ENCODE data around the gene TOP1. TPM values are rescaled to one million over a fixed set of nuclear protein-coding genes. Genes with fewer than 3 reads are reported as not detected.
A peak's percentile ranks its signal among the peaks of the same experiment; 100 is the strongest.

The TOP1 gene
- total and polyA plus RNA-seq, 8 donors, result 14.8 to 46.2 (median 21.7) TPM

DNA sequence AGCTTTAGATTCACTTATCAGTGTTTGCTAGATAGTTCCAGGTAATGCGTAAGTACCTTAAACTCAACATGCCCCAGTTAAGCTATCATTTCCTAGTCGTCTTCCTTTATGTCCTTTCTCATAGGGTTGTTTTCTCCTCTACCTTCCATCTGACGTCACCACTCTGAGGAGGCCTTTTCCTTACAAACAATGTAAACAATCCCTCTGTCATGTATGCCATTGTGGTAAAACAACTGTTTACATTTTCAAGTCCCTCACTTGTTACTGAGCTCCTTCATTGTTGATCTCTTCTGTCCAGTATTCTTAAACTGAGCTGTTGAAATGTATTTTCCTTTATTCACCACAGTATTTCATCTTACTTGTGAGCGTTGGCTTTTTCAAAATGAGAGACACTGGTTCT lies 63.3 kb downstream of the TOP1 start:
- Histone ChIP-seq H3K27ac (no peak overlapping the region), H3K36me3 (peaks cover 37 to 80% (median 77%) of the 10 kb centered on the region in 4 donors)
- intact Hi-C loops (cut with DNase I; ENCODE audit: low total_unique reads), result loop anchor here (5.0 kb wide), 1 partner anchor 125 kb away; no protein-coding TSS in a partner anchor

DNA sequence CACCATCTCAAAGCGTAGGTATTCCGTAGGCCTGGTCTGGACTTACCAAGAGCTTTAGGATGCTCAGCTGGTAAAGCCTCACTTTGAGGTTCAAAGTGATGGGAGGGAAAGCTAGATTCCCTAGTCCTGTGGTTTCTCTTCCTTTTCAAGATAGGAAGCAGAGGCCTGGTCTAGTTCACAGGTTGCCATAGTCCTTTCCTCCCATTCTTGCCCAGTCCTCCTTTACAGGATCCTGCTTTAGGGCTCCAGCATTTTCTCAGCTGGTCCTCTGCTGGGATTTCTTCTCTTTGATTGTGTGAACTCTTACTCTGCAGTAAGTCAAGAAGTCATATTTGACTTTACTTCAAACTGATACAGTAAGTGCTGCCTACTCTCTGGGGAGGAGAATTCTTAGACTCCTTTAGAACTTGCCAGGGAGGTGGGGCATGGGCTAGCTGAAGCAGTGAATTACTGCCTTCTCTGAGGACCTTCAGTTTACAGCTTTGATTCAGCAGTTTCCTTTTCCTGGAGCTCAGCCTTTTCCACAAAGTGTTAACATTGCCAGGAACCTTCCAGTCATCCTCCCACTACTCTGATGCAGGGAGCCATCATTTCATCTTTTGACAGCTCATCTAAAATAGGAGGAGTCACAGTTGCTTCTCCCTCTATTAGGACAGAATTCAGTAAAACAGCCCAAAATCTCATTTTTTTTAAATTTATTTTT lies 65.9 kb downstream of the TOP1 start:
- Histone ChIP-seq H3K36me3 (peaks cover 50 to 84% (median 81%) of the 10 kb centered on the region in 4 donors), H3K4me1 (peaks cover 0 to 18% (median 0%) of the 10 kb centered on the region in 4 donors), H3K27me3 (no peaks in the 10 kb centered on the region), H3K9me3 (no peaks in the 10 kb centered on the region), H3K4me3 (no peak overlapping the region), H3K27ac (peak overlapping the region in 1 of 5 donors; percentile 8)
- DNase-seq, result no peak
- intact Hi-C loops (cut with DNase I; ENCODE audit: low total_unique reads), result loop anchor here (5.0 kb wide), 2 partner anchors 102 to 127 kb away; no protein-coding TSS in a partner anchor
- TF ChIP-seq POLR2AphosphoS5 (IDR thresholded peaks at IDR 0.05), result no peak
- TF ChIP-seq, protein P1, sequence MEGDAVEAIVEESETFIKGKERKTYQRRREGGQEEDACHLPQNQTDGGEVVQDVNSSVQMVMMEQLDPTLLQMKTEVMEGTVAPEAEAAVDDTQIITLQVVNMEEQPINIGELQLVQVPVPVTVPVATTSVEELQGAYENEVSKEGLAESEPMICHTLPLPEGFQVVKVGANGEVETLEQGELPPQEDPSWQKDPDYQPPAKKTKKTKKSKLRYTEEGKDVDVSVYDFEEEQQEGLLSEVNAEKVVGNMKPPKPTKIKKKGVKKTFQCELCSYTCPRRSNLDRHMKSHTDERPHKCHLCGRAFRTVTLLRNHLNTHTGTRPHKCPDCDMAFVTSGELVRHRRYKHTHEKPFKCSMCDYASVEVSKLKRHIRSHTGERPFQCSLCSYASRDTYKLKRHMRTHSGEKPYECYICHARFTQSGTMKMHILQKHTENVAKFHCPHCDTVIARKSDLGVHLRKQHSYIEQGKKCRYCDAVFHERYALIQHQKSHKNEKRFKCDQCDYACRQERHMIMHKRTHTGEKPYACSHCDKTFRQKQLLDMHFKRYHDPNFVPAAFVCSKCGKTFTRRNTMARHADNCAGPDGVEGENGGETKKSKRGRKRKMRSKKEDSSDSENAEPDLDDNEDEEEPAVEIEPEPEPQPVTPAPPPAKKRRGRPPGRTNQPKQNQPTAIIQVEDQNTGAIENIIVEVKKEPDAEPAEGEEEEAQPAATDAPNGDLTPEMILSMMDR (IDR thresholded peaks at IDR 0.05), result no peak
- TF ChIP-seq EP300 (IDR thresholded peaks at IDR 0.05), result no peak
- no peak for TF ChIP-seq POLR2A (IDR thresholded peaks at IDR 0.05)
- WGBS, 5 donors, result 89 to 98% (median 93%) methylated on average over 2 of the region's 2 CpGs

More for the DNA sequence above, 63.3 kb downstream of the TOP1 start:
- no peaks in the 10 kb centered on the region for H3K27me3 ChIP-seq
- 69 to 77% (median 74%) methylated on average over 4 of the region's 4 CpGs for WGBS, 5 donors
- H3K4me1 ChIP-seq, result peaks cover 0 to 19% (median 3%) of the 10 kb centered on the region in 4 donors
- H3K9me3 ChIP-seq, result no peaks in the 10 kb centered on the region
- DNase-seq, result no peak
- H3K4me3 ChIP-seq, result no peak overlapping the region
- TF ChIP-seq, protein P1 (IDR thresholded peaks at IDR 0.05), result no peak
- TF ChIP-seq POLR2A (IDR thresholded peaks at IDR 0.05), result no peak
- no peak for TF ChIP-seq POLR2AphosphoS5 (IDR thresholded peaks at IDR 0.05)
- TF ChIP-seq EP300 (IDR thresholded peaks at IDR 0.05), result no peak

DNA sequence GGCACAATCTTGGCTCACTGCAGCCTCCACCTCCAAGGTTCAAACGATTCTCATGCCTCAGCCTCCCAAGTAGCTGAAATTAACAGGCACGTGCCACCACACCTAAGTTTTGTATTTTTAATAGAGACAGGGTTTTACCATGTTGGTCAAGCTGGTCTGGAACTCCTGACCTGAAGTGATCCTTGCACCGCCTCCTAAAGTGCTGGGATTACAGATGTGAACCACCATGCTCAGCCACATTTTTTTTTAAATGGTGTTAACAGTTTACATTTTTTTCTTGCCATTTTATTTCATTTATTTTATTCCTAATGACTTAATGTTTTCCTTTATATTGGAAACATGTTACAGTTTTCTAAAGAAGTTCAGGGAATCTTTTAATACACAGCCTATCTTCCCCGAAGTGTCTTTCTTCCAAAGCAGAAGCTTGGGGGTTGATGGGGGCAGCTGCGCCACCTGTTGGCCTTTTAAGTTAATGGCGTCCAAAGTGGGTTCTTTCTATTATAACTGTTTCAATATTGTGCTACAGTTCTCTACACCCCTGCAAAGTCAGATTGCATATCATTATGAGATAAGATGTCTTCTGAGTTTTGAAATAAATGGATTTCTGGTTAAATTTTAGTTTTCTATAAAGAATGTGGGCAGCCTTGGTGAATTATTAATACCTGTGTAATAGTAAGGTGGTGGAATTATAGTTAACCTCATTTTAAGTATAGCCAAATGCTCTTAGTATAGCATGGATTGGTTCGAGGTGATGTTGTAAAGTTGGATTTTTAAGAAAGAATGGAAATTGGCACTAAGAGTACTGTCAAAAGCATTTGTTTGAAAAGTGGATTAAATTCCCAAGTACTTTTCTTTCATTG lies 66.7 kb downstream of the TOP1 start:
- peak; percentile 62 to 86 for DNase-seq
- H3K4me1 ChIP-seq, result peaks cover 0 to 18% (median 0%) of the 10 kb centered on the region in 4 donors
- TF ChIP-seq EP300 (IDR thresholded peaks at IDR 0.05) (no peak), POLR2A (IDR thresholded peaks at IDR 0.05) (no peak), POLR2AphosphoS5 (IDR thresholded peaks at IDR 0.05) (peak in 1 of 3 donors; percentile 24)
- TF ChIP-seq, protein P1 (IDR thresholded peaks at IDR 0.05), result peak in 5 of 7 experiments; percentile 59 to 81 (median 65)
- H3K27ac ChIP-seq, result peak overlapping the region in 1 of 5 donors; percentile 8
- 41 to 51% (median 46%) methylated on average over 7 of the region's 7 CpGs for WGBS, 5 donors
- no peak overlapping the region for H3K4me3 ChIP-seq
- intact Hi-C loops (cut with DNase I; ENCODE audit: low total_unique reads), result loop anchor here (5.0 kb wide), 1 partner anchor 103 kb away; no protein-coding TSS in a partner anchor
- H3K36me3 ChIP-seq, result peaks cover 57 to 86% (median 84%) of the 10 kb centered on the region in 4 donors
- H3K27me3 ChIP-seq, result no peaks in the 10 kb centered on the region
- no peaks in the 10 kb centered on the region for H3K9me3 ChIP-seq

DNA sequence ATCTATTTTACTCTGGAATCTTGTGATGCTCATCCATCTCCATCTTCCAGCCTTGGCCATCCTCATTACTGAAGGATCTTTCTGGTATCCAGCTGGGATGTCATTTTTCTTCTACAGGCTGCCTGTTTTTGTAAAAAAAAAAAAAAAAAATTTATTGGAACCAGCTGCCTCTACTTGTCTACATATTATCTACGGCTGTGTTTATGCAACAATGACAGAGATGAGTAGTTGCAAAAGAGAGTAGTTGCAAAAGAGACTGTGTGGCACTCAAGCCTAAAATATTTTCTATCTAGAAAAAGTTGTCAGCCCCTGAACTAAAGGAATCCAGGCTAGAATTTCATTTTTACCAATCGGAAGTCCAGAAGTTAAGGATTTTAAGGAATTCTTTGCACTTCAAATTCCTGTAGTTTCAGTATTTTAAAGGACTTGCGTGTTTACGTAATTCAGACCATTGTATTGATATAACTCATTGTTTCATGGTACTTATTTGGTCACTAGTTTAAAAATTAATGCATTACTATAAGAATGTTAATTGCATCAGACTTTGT lies 70.2 kb downstream of the TOP1 start:
- H3K27ac ChIP-seq, result no peak overlapping the region
- no peaks in the 10 kb centered on the region for H3K27me3 ChIP-seq
- peaks cover 74 to 98% (median 96%) of the 10 kb centered on the region in 4 donors for H3K36me3 ChIP-seq
- 77 to 87% (median 83%) methylated on average over 4 of the region's 4 CpGs for WGBS, 5 donors
- no peaks in the 10 kb centered on the region for H3K9me3 ChIP-seq
- DNase-seq, result no peak
- TF ChIP-seq POLR2A (IDR thresholded peaks at IDR 0.05), result no peak
- no peak for TF ChIP-seq EP300 (IDR thresholded peaks at IDR 0.05)
- TF ChIP-seq, protein P1 (IDR thresholded peaks at IDR 0.05), result no peak
- TF ChIP-seq POLR2AphosphoS5 (IDR thresholded peaks at IDR 0.05), result peak in 1 of 3 donors; percentile 14
- H3K4me1 ChIP-seq, result peaks cover 0 to 17% (median 0%) of the 10 kb centered on the region in 4 donors
- intact Hi-C loops (cut with DNase I; ENCODE audit: low total_unique reads), result loop anchor here (5.0 kb wide), 1 partner anchor 106 kb away; no protein-coding TSS in a partner anchor
- no peak overlapping the region for H3K4me3 ChIP-seq

All from stomach (tissue), 9 donors.